Cardiac fibroblast (primary cell): ENCODE results near the gene FNDC3B.
A peak's percentile ranks its signal among the peaks of the same experiment; 100 is the strongest.
"Not testable (repeated sequence)": the region's sequence is repeated elsewhere in the genome, so short reads cannot be mapped to it uniquely, and the experiment has no call there.

Source experiments
- DNase-seq, 2 donors: peaks; one replicate each; pipeline versions ENCODE4 v3.0.0 to v3.0.0-alpha.2; 2010; ENCODE audit warnings: low read depth in 2 of 2
- H3K4me3 ChIP-seq, 2 donors: replicated peaks in 1 of 2; 1 replicate in 1 of 2; 2 replicates in 1 of 2; pipeline ENCODE4 v1.5.1; 2011; ENCODE audit warnings: low read depth in 2 of 2, low read length in 2 of 2, mild to moderate bottlenecking in 2 of 2, moderate library complexity in 1 of 2
- TF ChIP-seq, protein P1 (sequence below): IDR thresholded peaks from one replicate; pipeline ENCODE4 v1.5.1; 2011; ENCODE audit warnings: low read depth, mild to moderate bottlenecking, low read length, inconsistent platforms

The FNDC3B gene

DNA sequence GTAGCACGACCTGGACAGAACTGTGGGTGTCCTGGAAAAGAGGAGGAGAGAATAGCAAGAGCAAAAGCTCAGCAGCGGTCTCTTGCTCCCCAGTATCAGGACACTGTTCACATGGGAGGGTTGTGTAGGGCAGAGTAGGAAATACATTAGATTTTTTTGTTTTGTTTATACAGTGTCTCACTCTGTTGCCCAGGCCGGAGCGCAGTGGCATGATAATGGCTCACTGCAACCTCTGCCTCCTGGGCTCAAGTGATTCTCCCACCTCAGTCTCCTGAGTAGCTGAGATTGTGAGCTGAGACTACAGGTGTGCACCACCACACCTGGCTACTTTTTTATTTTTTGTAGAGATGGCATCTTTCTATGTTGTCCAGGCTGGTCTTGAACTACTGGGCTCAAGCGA is 53.3 kb downstream of the FNDC3B start:
- H3K4me3 ChIP-seq = no peak overlapping the region
- TF ChIP-seq, protein P1, sequence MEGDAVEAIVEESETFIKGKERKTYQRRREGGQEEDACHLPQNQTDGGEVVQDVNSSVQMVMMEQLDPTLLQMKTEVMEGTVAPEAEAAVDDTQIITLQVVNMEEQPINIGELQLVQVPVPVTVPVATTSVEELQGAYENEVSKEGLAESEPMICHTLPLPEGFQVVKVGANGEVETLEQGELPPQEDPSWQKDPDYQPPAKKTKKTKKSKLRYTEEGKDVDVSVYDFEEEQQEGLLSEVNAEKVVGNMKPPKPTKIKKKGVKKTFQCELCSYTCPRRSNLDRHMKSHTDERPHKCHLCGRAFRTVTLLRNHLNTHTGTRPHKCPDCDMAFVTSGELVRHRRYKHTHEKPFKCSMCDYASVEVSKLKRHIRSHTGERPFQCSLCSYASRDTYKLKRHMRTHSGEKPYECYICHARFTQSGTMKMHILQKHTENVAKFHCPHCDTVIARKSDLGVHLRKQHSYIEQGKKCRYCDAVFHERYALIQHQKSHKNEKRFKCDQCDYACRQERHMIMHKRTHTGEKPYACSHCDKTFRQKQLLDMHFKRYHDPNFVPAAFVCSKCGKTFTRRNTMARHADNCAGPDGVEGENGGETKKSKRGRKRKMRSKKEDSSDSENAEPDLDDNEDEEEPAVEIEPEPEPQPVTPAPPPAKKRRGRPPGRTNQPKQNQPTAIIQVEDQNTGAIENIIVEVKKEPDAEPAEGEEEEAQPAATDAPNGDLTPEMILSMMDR = no peak
- DNase-seq = no peak

DNA sequence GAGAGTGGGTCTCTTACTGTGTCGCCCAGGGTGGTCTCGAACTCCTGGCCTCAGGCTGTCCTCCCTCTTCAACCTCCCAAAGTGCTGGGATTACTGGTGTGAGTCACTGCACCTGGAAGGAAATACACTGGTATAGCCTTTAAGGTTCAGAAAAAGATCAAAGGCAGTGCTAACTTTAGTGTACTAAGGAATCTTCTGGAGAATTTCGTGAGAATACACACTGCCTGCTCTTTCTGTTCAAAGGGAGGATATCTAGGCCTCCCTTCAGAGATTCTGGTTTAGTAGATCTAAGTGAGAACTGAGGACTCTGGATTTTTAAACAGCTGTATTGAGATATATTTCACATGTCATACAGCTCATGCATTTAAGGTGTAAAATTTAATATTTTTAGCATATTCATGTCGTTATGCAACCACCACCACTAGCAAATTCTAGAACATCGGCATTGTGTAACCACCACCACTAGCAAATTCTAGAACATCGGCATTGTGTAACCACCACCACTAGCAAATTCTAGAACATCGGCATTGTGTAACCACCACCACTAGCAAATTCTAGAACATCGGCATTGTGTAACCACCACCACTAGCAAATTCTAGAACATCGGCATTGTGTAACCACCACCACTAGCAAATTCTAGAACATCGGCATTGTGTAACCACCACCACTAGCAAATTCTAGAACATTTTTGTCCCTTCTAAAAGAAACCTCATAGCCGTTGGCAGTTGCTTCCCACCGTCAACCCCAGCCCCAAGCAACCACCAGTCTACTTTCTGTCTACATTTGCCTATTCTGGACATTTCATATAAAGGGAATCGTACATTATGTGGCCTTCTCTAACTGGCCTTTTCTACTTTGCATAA is 54.4 kb downstream of the FNDC3B start:
- not testable (repeated sequence) for H3K4me3 ChIP-seq, DNase-seq

DNA sequence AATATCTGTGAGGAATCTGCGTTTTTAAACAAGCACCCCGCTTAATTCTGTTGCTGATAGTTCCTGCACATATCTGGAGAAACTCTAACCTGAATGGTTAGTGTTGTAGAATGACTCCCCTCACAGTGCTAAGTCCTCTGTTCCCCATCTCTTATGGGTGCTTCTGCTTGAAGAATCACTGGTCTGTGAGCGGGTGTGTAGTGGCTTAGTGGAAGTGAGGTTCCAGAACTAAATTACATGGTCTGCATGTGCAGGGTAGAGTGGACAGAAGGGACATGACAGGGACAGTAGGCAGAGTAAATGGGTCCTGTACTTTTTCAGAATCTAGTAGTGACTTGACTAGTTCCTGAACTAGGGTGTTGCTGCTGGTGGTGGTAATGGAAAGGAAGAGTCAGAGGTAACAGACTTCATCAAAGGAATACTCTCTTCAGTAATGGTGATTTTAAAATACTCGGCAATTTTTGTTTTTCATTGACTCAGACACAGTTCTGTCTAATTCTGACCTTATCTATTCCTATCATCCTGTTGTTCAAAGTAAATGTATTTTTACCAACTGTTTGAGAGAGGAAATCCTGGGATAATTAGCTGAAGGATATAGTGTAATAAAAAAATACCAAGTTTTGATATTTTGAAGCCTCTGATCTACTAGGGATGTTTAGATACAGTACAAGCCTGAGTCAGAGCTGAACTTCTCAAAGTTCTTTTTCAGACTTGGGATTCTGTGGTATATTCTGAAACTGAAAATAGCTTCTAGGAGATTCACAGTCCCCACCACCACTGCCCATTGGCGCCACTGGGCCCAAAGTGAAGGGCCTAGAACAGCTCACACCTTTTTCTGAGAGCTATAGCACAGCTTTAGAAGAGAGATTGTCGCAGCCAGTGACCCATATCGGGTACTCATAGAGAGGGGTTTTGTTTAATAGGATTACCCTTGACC is 55.5 kb downstream of the FNDC3B start:
- no peak overlapping the region for H3K4me3 ChIP-seq
- peak in 1 of 2 donors; percentile 40 for DNase-seq
- TF ChIP-seq, protein P1 = peak; percentile 6

DNA sequence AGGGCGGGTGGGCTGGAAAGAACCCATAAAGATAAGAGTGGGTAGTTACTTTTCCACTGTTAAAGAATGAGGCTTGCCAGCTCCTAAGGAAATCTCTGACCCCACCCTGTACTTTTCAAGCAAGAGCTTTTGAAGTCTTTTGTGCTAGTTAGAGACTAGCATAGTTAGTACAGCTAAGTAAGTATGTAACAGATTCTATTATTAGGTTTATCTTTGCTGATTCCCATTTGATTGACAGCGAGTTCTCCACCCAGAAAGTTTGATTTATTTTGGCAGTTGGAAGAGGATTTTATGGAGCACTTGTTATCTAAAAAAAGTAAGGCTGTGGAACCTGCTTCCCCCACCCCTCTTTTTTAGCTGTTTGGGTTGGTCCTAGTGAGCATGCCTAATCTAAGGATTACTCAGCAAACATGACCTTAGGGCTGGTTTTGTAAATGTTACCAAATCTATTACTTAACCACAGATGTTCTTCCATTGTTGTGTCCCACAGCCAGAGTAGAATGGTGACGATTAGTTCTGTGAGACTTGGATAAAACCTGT is 57.6 kb downstream of the FNDC3B start:
- H3K4me3 ChIP-seq = no peak overlapping the region
- TF ChIP-seq, protein P1 = no peak
- DNase-seq = peak; percentile 80 to 90

DNA sequence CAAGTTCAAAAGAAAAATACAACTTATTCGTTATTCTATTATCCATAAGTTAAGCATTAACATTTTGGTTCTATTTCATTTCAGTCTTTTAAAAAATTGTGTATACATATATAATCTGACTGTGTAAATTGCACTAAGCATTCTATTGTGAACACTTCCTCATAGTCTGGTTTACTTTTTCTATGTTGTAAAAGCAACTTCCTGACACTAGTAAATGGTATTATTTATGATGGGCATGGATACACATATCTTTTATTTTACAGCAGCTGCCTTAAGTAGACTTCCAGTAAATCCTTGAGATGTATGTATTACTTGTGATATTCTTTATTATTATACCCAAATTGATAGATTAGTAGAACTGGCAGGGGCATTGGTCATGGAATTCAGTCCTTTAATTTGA is 58.2 kb downstream of the FNDC3B start:
- TF ChIP-seq, protein P1 = no peak
- no peak for DNase-seq
- no peak overlapping the region for H3K4me3 ChIP-seq

DNA sequence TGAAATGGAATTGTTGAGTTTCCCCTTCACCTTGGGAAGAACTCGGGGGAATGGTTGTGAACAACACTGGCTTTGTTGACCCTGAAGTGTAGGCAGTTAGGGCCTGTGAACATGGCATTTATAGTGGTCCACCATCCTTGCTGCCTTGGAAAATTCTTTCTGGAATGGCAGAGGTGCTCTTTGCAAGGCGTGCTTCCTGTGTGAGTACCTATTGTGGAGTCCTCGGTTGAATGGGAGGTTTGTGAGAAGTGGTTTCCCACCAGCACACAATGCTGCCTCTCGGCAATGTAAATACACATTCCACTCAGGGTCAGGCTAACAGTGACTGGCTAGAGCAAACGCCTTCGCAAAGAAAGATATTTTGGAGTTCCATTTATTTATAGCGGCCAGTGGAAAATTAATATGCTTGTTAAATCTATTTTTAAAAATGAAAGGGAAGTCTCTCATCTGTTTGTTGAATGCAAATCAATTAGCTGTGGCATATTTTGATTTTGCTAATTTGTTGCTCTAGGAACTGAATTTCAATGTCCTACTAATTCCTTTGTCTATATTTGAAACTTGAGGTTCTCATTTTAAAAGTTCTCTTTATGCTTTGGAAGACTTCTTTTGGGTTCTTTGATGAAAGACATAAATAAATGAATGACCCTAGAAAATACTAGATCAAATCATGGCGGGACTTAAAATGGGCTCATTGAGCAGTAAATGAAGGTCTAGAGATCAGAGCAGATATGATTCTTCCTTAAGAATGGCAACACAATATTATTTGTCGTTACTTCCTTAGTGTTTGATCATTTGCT is 59.5 kb downstream of the FNDC3B start:
- no peak overlapping the region for H3K4me3 ChIP-seq
- DNase-seq = no peak
- TF ChIP-seq, protein P1 = no peak
